ENCODE results near the gene PITHD1. TPM values are rescaled to one million over a fixed set of nuclear protein-coding genes. Genes with fewer than 3 reads are reported as not detected.

PITHD1 gene
- total and polyA plus RNA-seq, 2 of the 8 experiments (the other 6 are each of a cell fraction or from before 2014, with no cell fraction given): 67.4 to 68.8 TPM

DNA sequence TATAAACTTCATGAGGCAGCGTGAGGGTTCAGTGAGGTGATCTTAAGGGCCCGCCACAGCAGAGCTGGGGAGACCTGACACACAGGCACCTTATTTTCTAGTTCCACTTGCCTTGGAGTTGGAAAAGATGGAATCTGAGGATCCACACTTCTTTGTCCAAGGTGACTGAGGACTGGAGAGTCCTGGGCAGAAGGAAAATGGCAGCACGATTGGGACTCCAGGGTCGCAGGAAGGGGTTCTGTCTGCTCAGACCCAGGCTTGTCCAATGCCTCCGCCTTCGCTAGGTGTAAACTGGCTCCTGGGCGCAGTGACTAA lies 21.0 kb downstream of the PITHD1 start (continued):
- TF ChIP-seq, protein P1, sequence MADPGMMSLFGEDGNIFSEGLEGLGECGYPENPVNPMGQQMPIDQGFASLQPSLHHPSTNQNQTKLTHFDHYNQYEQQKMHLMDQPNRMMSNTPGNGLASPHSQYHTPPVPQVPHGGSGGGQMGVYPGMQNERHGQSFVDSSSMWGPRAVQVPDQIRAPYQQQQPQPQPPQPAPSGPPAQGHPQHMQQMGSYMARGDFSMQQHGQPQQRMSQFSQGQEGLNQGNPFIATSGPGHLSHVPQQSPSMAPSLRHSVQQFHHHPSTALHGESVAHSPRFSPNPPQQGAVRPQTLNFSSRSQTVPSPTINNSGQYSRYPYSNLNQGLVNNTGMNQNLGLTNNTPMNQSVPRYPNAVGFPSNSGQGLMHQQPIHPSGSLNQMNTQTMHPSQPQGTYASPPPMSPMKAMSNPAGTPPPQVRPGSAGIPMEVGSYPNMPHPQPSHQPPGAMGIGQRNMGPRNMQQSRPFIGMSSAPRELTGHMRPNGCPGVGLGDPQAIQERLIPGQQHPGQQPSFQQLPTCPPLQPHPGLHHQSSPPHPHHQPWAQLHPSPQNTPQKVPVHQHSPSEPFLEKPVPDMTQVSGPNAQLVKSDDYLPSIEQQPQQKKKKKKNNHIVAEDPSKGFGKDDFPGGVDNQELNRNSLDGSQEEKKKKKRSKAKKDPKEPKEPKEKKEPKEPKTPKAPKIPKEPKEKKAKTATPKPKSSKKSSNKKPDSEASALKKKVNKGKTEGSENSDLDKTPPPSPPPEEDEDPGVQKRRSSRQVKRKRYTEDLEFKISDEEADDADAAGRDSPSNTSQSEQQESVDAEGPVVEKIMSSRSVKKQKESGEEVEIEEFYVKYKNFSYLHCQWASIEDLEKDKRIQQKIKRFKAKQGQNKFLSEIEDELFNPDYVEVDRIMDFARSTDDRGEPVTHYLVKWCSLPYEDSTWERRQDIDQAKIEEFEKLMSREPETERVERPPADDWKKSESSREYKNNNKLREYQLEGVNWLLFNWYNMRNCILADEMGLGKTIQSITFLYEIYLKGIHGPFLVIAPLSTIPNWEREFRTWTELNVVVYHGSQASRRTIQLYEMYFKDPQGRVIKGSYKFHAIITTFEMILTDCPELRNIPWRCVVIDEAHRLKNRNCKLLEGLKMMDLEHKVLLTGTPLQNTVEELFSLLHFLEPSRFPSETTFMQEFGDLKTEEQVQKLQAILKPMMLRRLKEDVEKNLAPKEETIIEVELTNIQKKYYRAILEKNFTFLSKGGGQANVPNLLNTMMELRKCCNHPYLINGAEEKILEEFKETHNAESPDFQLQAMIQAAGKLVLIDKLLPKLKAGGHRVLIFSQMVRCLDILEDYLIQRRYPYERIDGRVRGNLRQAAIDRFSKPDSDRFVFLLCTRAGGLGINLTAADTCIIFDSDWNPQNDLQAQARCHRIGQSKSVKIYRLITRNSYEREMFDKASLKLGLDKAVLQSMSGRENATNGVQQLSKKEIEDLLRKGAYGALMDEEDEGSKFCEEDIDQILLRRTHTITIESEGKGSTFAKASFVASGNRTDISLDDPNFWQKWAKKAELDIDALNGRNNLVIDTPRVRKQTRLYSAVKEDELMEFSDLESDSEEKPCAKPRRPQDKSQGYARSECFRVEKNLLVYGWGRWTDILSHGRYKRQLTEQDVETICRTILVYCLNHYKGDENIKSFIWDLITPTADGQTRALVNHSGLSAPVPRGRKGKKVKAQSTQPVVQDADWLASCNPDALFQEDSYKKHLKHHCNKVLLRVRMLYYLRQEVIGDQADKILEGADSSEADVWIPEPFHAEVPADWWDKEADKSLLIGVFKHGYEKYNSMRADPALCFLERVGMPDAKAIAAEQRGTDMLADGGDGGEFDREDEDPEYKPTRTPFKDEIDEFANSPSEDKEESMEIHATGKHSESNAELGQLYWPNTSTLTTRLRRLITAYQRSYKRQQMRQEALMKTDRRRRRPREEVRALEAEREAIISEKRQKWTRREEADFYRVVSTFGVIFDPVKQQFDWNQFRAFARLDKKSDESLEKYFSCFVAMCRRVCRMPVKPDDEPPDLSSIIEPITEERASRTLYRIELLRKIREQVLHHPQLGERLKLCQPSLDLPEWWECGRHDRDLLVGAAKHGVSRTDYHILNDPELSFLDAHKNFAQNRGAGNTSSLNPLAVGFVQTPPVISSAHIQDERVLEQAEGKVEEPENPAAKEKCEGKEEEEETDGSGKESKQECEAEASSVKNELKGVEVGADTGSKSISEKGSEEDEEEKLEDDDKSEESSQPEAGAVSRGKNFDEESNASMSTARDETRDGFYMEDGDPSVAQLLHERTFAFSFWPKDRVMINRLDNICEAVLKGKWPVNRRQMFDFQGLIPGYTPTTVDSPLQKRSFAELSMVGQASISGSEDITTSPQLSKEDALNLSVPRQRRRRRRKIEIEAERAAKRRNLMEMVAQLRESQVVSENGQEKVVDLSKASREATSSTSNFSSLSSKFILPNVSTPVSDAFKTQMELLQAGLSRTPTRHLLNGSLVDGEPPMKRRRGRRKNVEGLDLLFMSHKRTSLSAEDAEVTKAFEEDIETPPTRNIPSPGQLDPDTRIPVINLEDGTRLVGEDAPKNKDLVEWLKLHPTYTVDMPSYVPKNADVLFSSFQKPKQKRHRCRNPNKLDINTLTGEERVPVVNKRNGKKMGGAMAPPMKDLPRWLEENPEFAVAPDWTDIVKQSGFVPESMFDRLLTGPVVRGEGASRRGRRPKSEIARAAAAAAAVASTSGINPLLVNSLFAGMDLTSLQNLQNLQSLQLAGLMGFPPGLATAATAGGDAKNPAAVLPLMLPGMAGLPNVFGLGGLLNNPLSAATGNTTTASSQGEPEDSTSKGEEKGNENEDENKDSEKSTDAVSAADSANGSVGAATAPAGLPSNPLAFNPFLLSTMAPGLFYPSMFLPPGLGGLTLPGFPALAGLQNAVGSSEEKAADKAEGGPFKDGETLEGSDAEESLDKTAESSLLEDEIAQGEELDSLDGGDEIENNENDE (IDR thresholded peaks at IDR 0.05; ENCODE audit: insufficient replicate concordance, low read length): no peak
- TF ChIP-seq ZNF274 (IDR thresholded peaks at IDR 0.05; ENCODE audit: borderline replicate concordance, extremely low read depth, low read length): no peak
- TF ChIP-seq JUN (IDR thresholded peaks at IDR 0.05; ENCODE audit: low read depth, low read length): no peak
- TF ChIP-seq YY1 (IDR thresholded peaks at IDR 0.05; ENCODE audit: low read depth, low read length): no peak
- no peak for TF ChIP-seq EZH2 (IDR thresholded peaks at IDR 0.05; ENCODE audit: low read depth, low read length, severe bottlenecking)
- TF ChIP-seq TAF7 (optimal IDR thresholded peaks at IDR 0.05; ENCODE audit: borderline replicate concordance, low read depth, low read length): no peak
- TF ChIP-seq PHF8 (conservative IDR thresholded peaks at IDR 0.05; ENCODE audit: low read depth, low read length): no peak
- no peak for TF ChIP-seq NANOG (IDR thresholded peaks at IDR 0.05; ENCODE audit: insufficient read depth, low read depth, low read length, poor library complexity, severe bottlenecking)
- TF ChIP-seq KDM5A (IDR thresholded peaks at IDR 0.05; ENCODE audit: low read length): no peak
- TF ChIP-seq HDAC6 (IDR thresholded peaks at IDR 0.05; ENCODE audit: low read depth, low read length): no peak
- TF ChIP-seq POLR2A (IDR thresholded peaks at IDR 0.05; ENCODE audit: control extremely low read depth in 1 of 2, low read depth in 2 of 2, low read length in 2 of 2): no peak
- no peak for TF ChIP-seq BCL11A (IDR thresholded peaks at IDR 0.05; ENCODE audit: low read depth in 2 of 2, low read length in 2 of 2)
